RWPE2 (cell line): ENCODE results near the gene PLCB1.

Experiments
- ATAC-seq: fragments of 200-7000 bp; cut with Tn5 transposase; 3 replicates; pipeline ENCODE4 v1.9.1; 2021; ENCODE audit warnings: low read depth
- DNase-seq: peaks from one replicate; pipeline ENCODE4 v3.0.0-alpha.2; 2020; ENCODE audit warnings: low spot score
- H3K27ac ChIP-seq: fragments of 450-650 bp; 2 replicates; pipeline ENCODE4 v1.5.1; 2017; ENCODE audit warnings: mild to moderate bottlenecking; ENCODE audit not compliant: poor library complexity, severe bottlenecking
- H3K27me3 ChIP-seq: fragments of 250-450 bp; sonication (Bioruptor Pico); 2 replicates; pipeline ENCODE4 v1.5.1; 2021; ENCODE audit warnings: mild to moderate bottlenecking, moderate library complexity; ENCODE audit not compliant: insufficient read depth, poor library complexity, severe bottlenecking
- H3K36me3 ChIP-seq: fragments of 250-450 bp; sonication (Bioruptor Pico); 2 replicates; pipeline ENCODE4 v1.5.1; 2020; ENCODE audit warnings: low read depth, mild to moderate bottlenecking, moderate library complexity
- H3K4me1 ChIP-seq: fragments of 250-450 bp; sonication (Bioruptor Pico); 2 replicates; pipeline ENCODE4 v1.5.1; 2021; ENCODE audit warnings: mild to moderate bottlenecking, moderate library complexity; ENCODE audit not compliant: insufficient read depth, poor library complexity, severe bottlenecking
- H3K4me3 ChIP-seq: fragments of 250-450 bp; sonication (Bioruptor Pico); 2 replicates; pipeline ENCODE4 v1.5.1; 2021; ENCODE audit warnings: mild to moderate bottlenecking, moderate library complexity; ENCODE audit not compliant: severe bottlenecking
- H3K9me3 ChIP-seq: fragments of 250-450 bp; sonication (Bioruptor Pico); 2 replicates; pipeline ENCODE4 v1.5.1; 2021; ENCODE audit warnings: mild to moderate bottlenecking, moderate library complexity; ENCODE audit not compliant: severe bottlenecking
- CTCF ChIP-seq: fragments of 450-650 bp; IDR thresholded peaks from one replicate; pipeline ENCODE4 v1.5.1; 2017; ENCODE audit warnings: mild to moderate bottlenecking, moderate library complexity; ENCODE audit not compliant: poor library complexity, severe bottlenecking

The PLCB1 gene

DNA sequence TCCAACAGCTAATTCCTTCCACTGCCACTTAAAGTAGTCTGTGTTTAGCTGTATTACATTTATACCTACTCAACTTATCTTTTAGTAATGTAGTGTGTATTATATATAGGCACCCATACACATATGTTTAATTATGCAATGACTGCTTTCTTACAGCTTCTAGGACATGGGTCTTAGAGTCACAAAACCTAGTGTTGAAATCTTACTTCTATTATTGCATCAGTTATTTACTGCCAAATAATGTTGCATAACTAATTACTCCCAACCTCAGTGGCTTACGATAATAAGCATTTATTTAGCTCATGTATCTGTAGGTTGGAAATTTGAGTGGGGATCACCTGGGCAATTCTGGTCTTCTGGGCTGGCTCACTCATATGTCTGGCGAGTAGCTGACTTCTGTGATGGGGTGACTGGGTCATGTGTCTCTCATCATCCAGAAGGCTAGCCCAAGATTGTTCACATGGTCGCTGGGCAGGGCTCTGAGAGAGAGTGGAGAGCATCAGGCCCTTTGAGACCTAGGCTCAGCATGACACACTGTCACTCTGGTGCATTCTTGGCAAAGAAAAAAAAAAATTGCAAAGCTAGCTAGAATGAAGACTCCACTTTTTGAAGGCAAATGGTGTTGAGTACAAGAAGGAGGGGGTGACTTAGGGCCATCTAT is 187.0 kb downstream of the PLCB1 start:
- Histone ChIP-seq H3K9me3 (no peaks in the 10 kb centered on the region), H3K27ac (no peak overlapping the region), H3K36me3 (no peaks in the 10 kb centered on the region), H3K27me3 (no peaks in the 10 kb centered on the region), H3K4me1 (no peaks in the 10 kb centered on the region), H3K4me3 (no peak overlapping the region)
- no peak for ATAC-seq
- no peak for TF ChIP-seq CTCF
- no peak for DNase-seq

DNA sequence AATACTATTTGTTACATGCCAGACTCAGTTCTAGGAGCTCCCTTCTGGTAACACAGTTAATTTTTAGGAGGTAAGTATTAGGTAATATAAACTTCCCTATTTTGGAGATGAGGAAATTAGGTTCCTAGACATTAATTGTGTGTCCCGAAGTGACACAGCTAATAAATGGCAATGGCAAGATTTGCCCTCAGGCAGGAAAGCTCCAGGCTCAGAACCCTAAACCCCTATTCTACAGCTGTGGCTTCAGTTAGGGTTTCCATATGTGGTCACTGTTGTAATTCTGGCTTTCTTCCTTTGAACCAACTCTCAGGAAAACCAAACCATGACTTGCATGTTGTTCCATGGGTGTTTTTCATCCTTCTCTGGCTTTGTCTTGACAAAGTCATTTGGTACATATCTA is 188.2 kb downstream of the PLCB1 start:
- ATAC-seq: no peak
- Histone ChIP-seq H3K9me3 (no peaks in the 10 kb centered on the region), H3K27ac (no peak overlapping the region), H3K4me3 (no peak overlapping the region), H3K27me3 (no peaks in the 10 kb centered on the region), H3K36me3 (no peaks in the 10 kb centered on the region), H3K4me1 (no peaks in the 10 kb centered on the region)
- no peak for TF ChIP-seq CTCF
- no peak for DNase-seq

DNA sequence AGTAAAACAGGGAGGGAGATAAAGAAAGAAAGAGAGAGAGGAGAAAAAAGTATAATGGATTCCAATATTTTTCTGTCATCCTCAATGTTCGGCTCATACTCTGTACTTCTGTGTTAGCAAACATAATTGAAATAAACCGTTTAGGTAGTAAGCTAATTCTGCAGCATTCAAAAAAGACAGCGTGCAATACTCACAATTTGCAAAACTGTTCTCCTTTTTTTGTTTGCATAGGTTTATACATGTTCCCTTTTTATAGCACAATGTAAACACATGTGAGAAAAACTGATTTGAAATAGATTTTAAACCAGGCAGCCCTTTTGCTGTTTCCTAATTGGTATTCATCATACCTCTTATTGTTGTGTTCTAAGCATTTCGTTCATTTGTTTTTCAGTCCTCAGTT is 188.9 kb downstream of the PLCB1 start:
- Histone ChIP-seq H3K36me3 (no peaks in the 10 kb centered on the region), H3K9me3 (no peaks in the 10 kb centered on the region), H3K27me3 (no peaks in the 10 kb centered on the region), H3K4me1 (no peaks in the 10 kb centered on the region), H3K4me3 (no peak overlapping the region), H3K27ac (no peak overlapping the region)
- DNase-seq: no peak
- no peak for ATAC-seq
- no peak for TF ChIP-seq CTCF

- no peaks in the 10 kb centered on the region for H3K27me3 ChIP-seq
- H3K36me3 ChIP-seq: no peaks in the 10 kb centered on the region
- no peaks in the 10 kb centered on the region for H3K9me3 ChIP-seq
- H3K4me1 ChIP-seq: no peaks in the 10 kb centered on the region
- ATAC-seq (no peak), DNase-seq (no peak)
- no peak overlapping the region for H3K4me3 ChIP-seq
- H3K27ac ChIP-seq: no peak overlapping the region
- no peak for TF ChIP-seq CTCF
Measured at GRCh38 chr20:8322662-8323217, 190.7 kb downstream of the PLCB1 start.

GRCh38 chr20:8326191-8326590 is 194.1 kb downstream of the PLCB1 start:
- no peak for TF ChIP-seq CTCF
- ATAC-seq: no peak
- no peaks in the 10 kb centered on the region for H3K36me3 ChIP-seq

More at GRCh38 chr20:8326191-8326590, 194.1 kb downstream of the PLCB1 start:
- Histone ChIP-seq H3K4me3 (no peak overlapping the region), H3K9me3 (no peaks in the 10 kb centered on the region), H3K27ac (no peak overlapping the region), H3K4me1 (no peaks in the 10 kb centered on the region), H3K27me3 (no peaks in the 10 kb centered on the region)
- no peak for DNase-seq
